ENCODE results near the gene HMGCS1. TPM values are rescaled to one million over a fixed set of nuclear protein-coding genes. Genes with fewer than 3 reads are reported as not detected.

HMGCS1 gene
- total RNA-seq, 1 experiment from 2014 or later, result 52.8 TPM

DNA sequence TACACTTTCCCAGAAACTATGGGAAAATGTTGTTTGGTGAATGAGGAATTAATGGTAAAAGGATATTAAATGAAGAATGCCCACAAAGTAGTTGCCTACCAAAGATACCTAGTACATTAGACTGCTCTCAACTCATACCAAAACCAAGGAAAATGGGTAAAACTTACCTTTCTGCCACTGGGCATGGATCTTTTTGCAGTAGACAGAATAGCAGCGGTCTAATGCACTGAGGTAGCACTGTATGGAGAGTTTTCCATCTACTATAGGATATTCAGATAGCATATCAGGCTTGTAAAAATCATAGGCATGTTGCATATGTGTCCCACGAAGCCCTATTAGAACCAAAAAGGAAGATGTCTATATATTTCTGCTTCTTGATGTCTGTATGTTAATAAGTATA is 16.4 kb downstream of the HMGCS1 start:
- Histone ChIP-seq H3K79me2 (ENCODE audit: insufficient read depth, low read length) (peaks cover 14% of the 10 kb centered on the region), H3K27me3 (ENCODE audit: insufficient read depth, low read length) (no peaks in the 10 kb centered on the region), H3K4me3 (replicated peaks in 1 of 2; ENCODE audit: low read depth in 1 of 2, low read length in 2 of 2) (no peak overlapping the region), H3K9me2 (ENCODE audit: insufficient read depth) (no peaks in the 10 kb centered on the region), H4K20me1 (ENCODE audit: insufficient read depth) (no peaks in the 10 kb centered on the region), H3K4me2 (ENCODE audit: low read length) (no peak overlapping the region), H3K4me1 (ENCODE audit: control insufficient read depth in 1 of 2, insufficient read depth in 2 of 2, low read length in 2 of 2) (no peaks in the 10 kb centered on the region), H3K27ac (ENCODE audit: low read depth, low read length) (no peak overlapping the region), H3K36me3 (ENCODE audit: control insufficient read depth in 1 of 2, insufficient read depth in 2 of 2, low read length in 2 of 2) (peaks cover 32 to 33% of the 10 kb centered on the region in 2 experiments), H3K9ac (ENCODE audit: low read length) (no peak overlapping the region), H3K9me3 (ENCODE audit: control insufficient read depth in 1 of 2, insufficient read depth in 1 of 2, low read depth in 1 of 2, low read length in 2 of 2) (no peaks in the 10 kb centered on the region), H2AFZ (ENCODE audit: low read depth, low read length, poor library complexity, severe bottlenecking) (no peak overlapping the region)
- ChIA-PET POLR2A (no interaction called here), RAD21 (ENCODE audit: low non-redundant PET in 1 of 2, low total read pairs in 2 of 2, uncharacterized antibody in 2 of 2, unreplicated experiment in 2 of 2) (no interaction called here), CTCF (no interaction called here)
- intact Hi-C loops (cut with micrococcal nuclease), result no loop called here
- ATAC-seq, result no peak
- no TSS peak for BruUV-seq (replicated peaks)
- TF ChIP-seq ATF3 (IDR thresholded peaks at IDR 0.05) (no peak), CBX3 (IDR thresholded peaks at IDR 0.05; ENCODE audit: low read depth) (no peak), EGR1 (IDR thresholded peaks at IDR 0.05; ENCODE audit: low read depth) (no peak), CEBPB (IDR thresholded peaks at IDR 0.05; ENCODE audit: low read depth) (no peak), EZH2phosphoT487 (IDR thresholded peaks at IDR 0.05; ENCODE audit: borderline replicate concordance) (no peak), JUND (IDR thresholded peaks at IDR 0.05) (no peak), REST (IDR thresholded peaks at IDR 0.05; ENCODE audit: low read depth) (no peak), ELF1 (IDR thresholded peaks at IDR 0.05; ENCODE audit: borderline replicate concordance, low read depth) (no peak), FOSL1 (IDR thresholded peaks at IDR 0.05; ENCODE audit: low read depth) (no peak), ZNF274 (IDR thresholded peaks at IDR 0.05; ENCODE audit: low read depth, low read length) (no peak), SP1 (IDR thresholded peaks at IDR 0.05; ENCODE audit: low read depth) (no peak), POLR2AphosphoS5 (IDR thresholded peaks at IDR 0.05; ENCODE audit: low read depth, low read length) (no peak), YY1 (IDR thresholded peaks at IDR 0.05; ENCODE audit: extremely low read depth, insufficient replicate concordance, low read depth, low read length) (no peak), TCF7L2 (IDR thresholded peaks at IDR 0.05; ENCODE audit: borderline replicate concordance, extremely low read depth, insufficient read depth, insufficient read length) (no peak), SRF (IDR thresholded peaks at IDR 0.05; ENCODE audit: low read depth) (no peak), SIN3A (IDR thresholded peaks at IDR 0.05; ENCODE audit: low read depth) (no peak), ZFX (IDR thresholded peaks at IDR 0.05) (no peak)
- TF ChIP-seq, protein P1, sequence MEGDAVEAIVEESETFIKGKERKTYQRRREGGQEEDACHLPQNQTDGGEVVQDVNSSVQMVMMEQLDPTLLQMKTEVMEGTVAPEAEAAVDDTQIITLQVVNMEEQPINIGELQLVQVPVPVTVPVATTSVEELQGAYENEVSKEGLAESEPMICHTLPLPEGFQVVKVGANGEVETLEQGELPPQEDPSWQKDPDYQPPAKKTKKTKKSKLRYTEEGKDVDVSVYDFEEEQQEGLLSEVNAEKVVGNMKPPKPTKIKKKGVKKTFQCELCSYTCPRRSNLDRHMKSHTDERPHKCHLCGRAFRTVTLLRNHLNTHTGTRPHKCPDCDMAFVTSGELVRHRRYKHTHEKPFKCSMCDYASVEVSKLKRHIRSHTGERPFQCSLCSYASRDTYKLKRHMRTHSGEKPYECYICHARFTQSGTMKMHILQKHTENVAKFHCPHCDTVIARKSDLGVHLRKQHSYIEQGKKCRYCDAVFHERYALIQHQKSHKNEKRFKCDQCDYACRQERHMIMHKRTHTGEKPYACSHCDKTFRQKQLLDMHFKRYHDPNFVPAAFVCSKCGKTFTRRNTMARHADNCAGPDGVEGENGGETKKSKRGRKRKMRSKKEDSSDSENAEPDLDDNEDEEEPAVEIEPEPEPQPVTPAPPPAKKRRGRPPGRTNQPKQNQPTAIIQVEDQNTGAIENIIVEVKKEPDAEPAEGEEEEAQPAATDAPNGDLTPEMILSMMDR (IDR thresholded peaks at IDR 0.05 in 2 of 3, conservative IDR thresholded peaks at IDR 0.05 in 1 of 3; ENCODE audit: borderline replicate concordance in 1 of 3, insufficient read depth in 1 of 3, low read depth in 2 of 3, low read length in 2 of 3), result no peak
- TF ChIP-seq, protein P2, sequence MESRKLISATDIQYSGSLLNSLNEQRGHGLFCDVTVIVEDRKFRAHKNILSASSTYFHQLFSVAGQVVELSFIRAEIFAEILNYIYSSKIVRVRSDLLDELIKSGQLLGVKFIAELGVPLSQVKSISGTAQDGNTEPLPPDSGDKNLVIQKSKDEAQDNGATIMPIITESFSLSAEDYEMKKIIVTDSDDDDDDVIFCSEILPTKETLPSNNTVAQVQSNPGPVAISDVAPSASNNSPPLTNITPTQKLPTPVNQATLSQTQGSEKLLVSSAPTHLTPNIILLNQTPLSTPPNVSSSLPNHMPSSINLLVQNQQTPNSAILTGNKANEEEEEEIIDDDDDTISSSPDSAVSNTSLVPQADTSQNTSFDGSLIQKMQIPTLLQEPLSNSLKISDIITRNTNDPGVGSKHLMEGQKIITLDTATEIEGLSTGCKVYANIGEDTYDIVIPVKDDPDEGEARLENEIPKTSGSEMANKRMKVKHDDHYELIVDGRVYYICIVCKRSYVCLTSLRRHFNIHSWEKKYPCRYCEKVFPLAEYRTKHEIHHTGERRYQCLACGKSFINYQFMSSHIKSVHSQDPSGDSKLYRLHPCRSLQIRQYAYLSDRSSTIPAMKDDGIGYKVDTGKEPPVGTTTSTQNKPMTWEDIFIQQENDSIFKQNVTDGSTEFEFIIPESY (IDR thresholded peaks at IDR 0.05; ENCODE audit: extremely low read depth, insufficient replicate concordance, low read length), result no peak
- TF ChIP-seq, protein P3, sequence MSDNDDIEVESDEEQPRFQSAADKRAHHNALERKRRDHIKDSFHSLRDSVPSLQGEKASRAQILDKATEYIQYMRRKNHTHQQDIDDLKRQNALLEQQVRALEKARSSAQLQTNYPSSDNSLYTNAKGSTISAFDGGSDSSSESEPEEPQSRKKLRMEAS (IDR thresholded peaks at IDR 0.05), result no peak
- no peak for DNase-seq (ENCODE audit: low read depth, low spot score)

Data from HCT116 (cell line).